Ishikawa (cell line): ENCODE data around the gene DENND5A.

Experiments used
- NFIC ChIP-seq: IDR thresholded peaks from 2 replicates; pipeline ENCODE4 v1.6.1; 2012
- TCF12 ChIP-seq: IDR thresholded peaks from 2 replicates; pipeline ENCODE4 v1.6.1; 2012; ENCODE audit warnings: low read depth
- TEAD4 ChIP-seq: IDR thresholded peaks from 2 replicates; pipeline ENCODE4 v1.6.1; 2012

Gene DENND5A

GRCh38 chr11:9089061-9089460 lies 176.1 kb downstream of the DENND5A start:
- TF ChIP-seq NFIC: no peak
- TF ChIP-seq TEAD4: no peak
- TF ChIP-seq TCF12: no peak
